GM21515 (cell line): ENCODE data around the gene NPW.

Experiments used
- ATAC-seq: cut with Tn5 transposase; IDR thresholded peaks from one replicate; pipeline ENCODE4 v1.9.1; 2021; ENCODE audit not compliant: unreplicated experiment

The NPW gene

DNA sequence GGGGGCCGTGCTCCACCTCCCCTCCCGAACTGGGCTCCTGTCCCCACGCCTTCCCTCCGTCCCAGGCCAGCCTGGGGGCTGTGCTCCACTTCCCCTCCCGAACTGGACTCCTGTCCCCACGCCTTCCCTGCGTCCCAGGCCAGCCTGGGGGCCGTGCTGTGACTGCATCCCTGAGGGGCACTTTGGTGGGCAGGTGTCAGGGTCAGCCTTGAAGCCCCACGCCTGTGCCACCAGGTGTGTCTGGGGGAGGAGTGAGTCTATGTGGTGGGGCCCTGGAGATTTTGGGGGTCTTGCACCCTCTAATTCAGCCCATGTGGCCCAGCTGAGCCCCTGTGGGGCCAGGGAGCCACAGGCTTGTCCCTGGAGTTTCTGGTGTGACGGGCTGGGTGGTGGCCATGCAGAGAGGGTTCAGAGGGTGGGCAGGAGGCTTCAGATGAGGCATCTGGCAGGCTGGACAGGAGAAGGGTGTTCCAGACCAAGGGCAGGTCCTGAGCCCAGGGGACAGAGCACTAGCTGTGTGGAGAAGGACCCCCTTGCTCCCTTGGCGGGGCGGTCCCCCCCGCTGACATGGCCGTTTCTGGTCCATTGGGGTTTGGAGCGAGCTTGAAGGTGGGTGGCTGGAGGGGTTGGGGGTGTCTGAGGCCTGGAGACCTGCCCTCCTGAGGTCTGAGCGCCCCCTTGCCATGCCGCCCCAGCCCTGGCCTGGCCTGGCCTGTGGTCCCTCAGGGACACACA is 15.3 kb downstream of the NPW start:
- no peak for ATAC-seq

GRCh38 chr16:2035431-2036199 is 16.0 kb downstream of the NPW start:
- no peak for ATAC-seq

- ATAC-seq, result no peak
These were observed 16.8 kb downstream of the NPW start for GRCh38 chr16:2036200-2036966.

- no peak for ATAC-seq
These were observed 17.5 kb downstream of the NPW start for GRCh38 chr16:2037115-2037514.

DNA sequence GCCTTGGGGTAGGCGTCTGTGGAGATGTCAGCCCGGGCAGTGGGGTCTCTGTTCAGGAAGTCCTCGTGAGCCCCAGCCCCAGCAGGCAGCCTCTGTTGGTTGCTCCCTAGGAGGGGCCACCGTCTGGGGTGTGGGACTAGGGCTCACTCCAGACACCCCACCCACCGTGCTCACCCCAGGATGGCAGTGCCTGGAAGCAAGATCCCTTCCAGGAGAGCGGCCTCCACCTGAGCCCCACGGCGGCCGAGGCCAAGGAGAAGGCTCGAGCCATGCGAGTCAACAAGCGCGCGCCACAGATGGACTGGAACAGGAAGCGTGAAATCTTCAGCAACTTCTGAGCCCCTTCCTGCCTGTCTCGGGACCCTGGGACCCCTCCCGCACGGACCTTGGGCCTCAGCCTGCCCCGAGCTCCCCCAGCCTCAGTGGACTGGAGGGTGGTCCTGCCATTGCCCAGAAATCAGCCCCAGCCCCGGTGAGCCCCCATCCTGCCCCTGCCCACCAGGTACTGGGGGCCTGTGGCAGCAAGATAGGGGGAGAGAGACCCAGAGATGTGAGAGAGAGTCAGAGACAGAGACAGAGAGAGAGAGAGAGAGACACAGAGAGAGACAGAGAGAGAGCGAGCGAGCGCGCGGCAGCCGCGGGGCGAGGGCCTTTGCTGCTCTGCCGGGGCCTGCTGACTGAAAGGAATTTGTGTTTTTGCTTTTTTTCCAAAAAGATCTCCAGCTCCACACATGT is 18.2 kb downstream of the NPW start:
- no peak for ATAC-seq

- ATAC-seq, result no peak
These were observed 19.0 kb downstream of the NPW start for GRCh38 chr16:2038382-2039231.

- ATAC-seq, result no peak
These were observed 19.9 kb downstream of the NPW start for GRCh38 chr16:2039274-2040031.

GRCh38 chr16:2040041-2040786 is 20.6 kb downstream of the NPW start:
- no peak for ATAC-seq

DNA sequence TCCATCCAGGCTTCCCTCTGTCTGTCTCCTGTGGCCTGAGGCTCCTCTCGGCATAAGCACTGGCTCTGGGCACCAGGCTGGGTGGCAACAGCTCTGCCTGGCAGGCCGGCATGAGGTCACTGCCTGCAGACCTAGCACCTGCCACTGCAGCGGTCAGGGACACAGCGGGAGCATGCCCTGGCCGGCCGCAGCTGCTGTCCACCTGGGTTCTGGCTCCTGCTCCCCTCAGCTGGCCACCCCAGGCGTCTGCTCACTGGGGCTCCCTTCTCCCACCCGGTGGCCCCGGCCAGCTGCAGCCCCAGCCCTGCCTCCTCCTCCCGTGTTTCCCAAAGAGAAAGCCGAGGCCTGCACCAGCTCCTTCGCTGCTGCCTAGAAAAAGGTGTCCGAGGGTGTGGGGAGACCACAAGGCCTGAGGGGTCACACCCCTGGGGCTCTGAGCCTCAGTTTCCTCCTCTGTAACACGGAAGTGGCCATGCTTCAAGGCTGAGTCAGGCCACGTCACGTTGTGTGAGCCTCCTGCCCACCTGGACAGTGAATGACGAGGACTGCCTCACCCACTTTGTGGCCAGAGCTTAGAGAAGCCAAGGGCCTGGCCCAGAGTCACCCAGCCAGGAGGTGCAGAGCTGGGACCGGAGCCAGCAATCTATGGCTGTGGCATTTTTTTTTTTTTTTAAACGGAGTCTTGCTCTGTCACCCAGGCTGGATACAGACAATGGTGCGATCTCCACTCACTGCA is 21.4 kb downstream of the NPW start:
- ATAC-seq, result no peak

DNA sequence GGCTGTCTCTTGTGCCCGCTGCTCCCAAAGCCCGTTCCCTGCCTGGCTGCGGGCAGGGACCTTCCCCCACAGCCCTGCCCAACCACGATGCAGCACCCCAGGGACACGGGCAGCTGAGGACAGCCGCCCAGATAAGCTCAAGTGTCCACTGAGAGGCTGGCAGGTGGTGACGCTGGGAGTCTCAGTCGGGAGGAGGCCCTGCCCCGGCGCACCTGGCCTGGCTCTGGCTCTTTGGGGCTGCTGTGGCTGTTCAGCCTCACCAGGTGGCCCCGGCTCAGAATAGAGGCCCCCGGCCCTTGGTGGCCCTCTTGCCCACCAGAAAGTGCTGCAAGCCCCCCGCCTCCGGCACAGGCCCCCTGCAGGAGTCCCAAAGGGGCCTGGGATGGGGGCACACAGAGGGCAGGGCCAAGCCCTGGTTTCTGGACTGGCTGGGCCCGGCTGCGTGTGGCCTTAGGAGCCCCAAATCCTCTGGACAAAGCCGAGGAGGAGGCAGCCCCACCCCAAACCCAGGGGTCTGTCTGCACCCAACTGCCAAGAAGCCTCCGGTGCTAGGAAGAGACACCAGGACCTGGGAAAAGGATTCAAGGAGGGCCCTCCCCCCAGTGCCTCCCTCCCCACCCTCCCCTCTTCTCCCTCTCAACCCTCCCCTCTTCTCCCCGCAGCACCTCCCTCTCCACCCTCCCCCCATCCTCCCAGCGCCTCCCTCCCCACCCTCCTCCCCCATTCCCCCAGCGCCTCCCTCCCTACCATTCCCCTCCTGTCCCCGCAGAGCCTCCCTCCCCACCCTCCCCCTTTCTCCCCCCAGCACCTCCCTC is 22.8 kb downstream of the NPW start:
- ATAC-seq, result no peak

DNA sequence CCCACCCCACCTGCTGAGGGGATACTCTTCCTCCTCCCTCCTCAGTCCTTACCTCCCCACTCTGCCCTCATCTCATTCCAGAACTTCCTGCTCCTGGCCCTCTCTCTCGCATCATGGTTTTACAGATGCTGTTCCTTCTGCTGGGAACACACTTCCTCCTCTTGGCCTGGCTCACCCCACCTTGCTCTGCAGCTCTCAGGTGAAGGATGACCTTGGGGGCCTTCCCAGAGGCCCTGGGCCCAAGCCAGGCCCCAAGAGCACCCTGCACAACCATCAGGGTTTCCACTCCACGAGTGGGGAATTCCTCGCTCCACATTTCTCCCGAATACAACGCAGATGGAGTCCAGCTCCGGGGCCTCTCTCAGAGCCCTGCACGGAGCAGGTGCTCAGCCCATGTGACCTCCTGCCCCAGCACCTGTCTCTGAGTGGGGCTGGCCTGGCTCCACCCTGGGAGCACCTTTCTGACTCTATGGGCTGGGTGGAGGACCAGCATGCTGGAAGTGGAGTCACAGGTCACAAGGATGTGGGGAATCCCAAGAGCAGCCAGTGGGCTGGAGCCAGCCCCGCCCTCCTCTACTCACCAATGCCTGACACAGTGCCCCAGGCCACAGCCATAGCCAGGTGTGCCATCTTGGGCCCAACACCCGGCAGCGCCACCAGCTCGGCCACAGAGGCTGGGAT is 23.5 kb downstream of the NPW start:
- no peak for ATAC-seq

DNA sequence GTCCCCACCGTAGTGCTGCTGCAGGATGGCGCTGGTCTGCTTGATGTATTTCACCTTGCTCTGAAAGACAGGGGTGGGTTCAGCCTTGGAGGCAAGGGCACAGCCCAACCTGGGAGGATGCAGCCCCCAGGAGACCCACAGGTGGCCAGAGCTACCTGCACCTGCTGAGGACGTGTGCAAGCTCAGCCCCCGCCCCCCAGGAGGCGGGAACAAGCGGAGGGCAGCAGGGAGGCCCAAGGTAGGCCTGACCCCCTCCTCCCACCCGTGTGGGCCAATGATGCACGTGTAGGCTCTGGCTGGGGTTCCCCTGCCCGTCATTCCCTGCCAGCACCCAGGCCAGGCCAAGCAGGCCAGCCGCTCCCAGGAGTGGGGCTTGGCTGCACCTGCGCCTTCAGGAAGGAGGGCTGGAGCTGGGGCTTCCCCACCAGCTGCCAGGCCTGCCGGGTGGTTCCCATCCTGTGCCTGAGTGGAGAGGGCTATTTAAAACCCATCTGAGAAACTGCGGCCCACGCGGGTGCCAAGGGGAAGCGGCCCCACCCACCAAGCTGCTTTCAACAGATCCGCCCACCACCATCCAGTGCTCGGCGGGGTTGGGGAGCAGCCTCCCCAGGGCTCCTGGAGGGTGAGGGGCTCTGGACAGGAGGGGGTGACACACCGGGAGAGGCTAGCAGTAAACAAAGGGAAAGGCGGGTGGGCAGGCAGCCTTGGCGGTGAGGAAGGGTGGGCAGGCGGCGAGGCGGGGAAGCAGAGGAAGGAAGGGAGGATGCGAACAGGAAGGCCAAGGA is 24.3 kb downstream of the NPW start:
- no peak for ATAC-seq

- ATAC-seq, result no peak
These were observed 25.0 kb downstream of the NPW start for GRCh38 chr16:2044541-2044940.

DNA sequence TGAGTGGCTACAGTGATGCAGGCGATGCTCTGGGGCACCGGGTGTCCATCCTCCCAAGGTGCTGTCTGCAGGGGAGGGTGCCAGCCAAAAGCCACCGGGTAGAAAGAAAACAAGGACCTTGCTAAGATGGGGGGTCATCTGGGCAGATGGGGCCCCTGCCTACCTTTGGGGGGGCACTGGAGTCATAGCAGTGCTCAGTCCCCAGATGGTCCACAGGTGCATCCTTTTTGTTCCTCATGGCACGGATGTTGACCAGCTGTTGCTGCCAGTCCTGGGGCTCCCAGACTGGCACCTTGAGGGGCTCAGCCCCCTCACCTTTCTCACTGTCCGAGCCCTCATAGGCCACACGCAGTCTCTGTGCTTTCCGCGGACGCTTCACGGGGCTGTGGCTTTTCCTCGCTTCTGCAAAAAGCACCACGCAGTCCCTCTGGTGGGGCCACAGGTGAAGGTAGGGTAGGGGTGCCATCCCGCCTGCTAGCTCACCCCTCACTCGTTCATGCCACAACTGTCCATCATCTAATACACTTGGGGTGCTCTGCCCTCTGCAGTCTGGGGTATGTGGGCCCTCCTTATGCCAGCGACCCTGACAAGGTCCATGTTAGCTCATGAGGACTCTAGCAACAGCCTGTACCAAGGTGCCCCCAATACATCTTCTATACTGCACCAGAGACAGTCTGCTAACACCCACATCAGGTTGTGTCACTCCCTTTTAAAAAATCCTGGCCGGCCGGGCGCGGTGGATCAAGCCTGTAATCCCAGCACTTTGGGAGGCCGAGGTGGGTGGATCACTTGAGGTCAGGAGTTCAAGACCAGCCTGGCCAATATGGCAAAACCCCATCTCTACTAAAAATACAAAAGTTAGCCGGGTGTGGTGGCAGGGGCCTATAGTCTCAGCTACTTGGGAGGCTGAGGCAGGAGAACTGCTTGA is 26.6 kb downstream of the NPW start:
- no peak for ATAC-seq

GRCh38 chr16:2046893-2047329 is 27.3 kb downstream of the NPW start:
- no peak for ATAC-seq
